ENCODE results near the gene AASS.

AASS gene

GRCh38 chr7:122035876-122036275, 108.2 kb downstream of the AASS start:
- DNase-seq = no peak

- no peak for DNase-seq
Measured at GRCh38 chr7:122033641-122034040, 110.4 kb downstream of the AASS start.

GRCh38 chr7:122027058-122027457, 117.0 kb downstream of the AASS start:
- no peak for DNase-seq

All from activated T-cell treated with anti-CD3 and anti-CD28 coated beads, Interleukin-2, amount 50 U/mL, for 1 hour (primary cell).